Measurements from ENCODE around the gene BCL2. TPM values are rescaled to one million over a fixed set of nuclear protein-coding genes. Genes with fewer than 3 reads are reported as not detected.

Gene BCL2
- total RNA-seq, 1 experiment from 2014 or later: 2.9 TPM

DNA sequence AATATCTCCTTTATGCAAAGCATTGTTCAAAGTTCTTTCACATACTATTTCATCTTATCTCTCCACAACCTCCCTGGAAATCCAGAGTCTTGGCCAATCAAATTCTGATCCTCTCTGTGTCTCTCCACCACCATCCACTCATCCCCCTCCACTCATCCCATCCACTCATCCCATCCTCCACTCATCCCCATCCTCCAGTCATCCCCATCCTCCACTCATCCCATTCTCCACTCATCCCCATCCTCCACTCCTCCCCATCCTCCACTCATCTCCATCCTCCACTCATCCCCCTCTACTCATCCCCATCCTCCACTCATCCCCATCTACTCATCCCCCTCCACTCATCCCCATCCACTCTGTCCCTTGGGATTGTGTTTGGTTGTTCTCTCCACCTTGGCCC, 101.1 kb downstream of the BCL2 start:
- TF ChIP-seq, protein P1, sequence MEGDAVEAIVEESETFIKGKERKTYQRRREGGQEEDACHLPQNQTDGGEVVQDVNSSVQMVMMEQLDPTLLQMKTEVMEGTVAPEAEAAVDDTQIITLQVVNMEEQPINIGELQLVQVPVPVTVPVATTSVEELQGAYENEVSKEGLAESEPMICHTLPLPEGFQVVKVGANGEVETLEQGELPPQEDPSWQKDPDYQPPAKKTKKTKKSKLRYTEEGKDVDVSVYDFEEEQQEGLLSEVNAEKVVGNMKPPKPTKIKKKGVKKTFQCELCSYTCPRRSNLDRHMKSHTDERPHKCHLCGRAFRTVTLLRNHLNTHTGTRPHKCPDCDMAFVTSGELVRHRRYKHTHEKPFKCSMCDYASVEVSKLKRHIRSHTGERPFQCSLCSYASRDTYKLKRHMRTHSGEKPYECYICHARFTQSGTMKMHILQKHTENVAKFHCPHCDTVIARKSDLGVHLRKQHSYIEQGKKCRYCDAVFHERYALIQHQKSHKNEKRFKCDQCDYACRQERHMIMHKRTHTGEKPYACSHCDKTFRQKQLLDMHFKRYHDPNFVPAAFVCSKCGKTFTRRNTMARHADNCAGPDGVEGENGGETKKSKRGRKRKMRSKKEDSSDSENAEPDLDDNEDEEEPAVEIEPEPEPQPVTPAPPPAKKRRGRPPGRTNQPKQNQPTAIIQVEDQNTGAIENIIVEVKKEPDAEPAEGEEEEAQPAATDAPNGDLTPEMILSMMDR (IDR thresholded peaks at IDR 0.05; ENCODE audit: unreplicated experiment): no peak
- Mint-ChIP-seq H3K27ac (ENCODE audit: unreplicated experiment) (no peak overlapping the region), H3K36me3 (ENCODE audit: insufficient read depth, unreplicated experiment) (no peaks in the 10 kb centered on the region), H3K9me3 (ENCODE audit: low read depth, unreplicated experiment) (peaks cover 3% of the 10 kb centered on the region), H3K4me1 (ENCODE audit: low read depth, unreplicated experiment) (no peaks in the 10 kb centered on the region), H3K27me3 (ENCODE audit: unreplicated experiment) (peaks cover 45% of the 10 kb centered on the region), H3K4me3 (ENCODE audit: low read depth, unreplicated experiment) (no peak overlapping the region)
- CTCF ChIA-PET: no interaction called here
- no TSS peak for BruUV-seq (replicated peaks)
- intact Hi-C loops (cut with micrococcal nuclease; ENCODE audit: unreplicated experiment): no loop called here
- DNase-seq: no peak

DNA sequence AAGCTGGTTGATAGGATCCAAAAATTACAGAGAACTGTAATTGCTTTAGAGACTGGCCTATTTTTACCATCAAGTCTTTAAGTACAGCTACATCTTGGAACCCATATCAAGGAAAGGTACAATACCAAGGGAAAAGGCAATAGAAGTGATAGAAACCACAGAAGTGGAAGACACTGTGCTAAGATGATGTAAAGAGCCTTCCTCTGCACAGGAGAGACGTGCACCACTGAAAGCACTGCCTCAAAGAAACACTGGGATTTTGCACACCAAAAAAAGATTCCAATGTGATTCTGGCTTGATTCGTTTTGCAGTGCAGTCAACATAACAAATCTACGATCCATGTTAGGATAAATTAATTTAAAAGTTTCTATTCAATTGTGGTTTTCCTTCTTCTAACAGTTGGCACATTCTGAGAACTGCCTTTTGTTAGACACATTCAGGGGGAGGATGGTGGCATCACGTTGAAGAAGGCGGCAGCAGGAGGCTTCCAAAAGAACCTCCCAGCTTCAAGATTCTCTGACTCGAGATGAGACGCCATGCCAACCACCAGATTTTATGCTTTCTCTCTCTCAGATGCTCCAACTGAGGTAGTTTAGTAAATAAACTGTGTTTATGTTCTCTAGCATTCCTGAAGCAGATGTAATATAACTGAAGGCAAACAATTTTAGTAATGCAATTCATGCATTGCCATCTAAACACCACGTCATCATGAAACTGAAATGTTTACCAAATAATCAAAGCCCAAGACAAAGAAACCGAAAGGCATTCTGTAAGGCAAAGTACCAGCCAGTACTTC, 102.9 kb downstream of the BCL2 start:
- no peak overlapping the region for H3K4me3 Mint-ChIP-seq (ENCODE audit: low read depth, unreplicated experiment)
- TF ChIP-seq, protein P1 (IDR thresholded peaks at IDR 0.05; ENCODE audit: unreplicated experiment): no peak
- BruUV-seq (replicated peaks): no TSS peak
- CTCF ChIA-PET: no interaction called here
- no peaks in the 10 kb centered on the region for H3K36me3 Mint-ChIP-seq (ENCODE audit: insufficient read depth, unreplicated experiment)
- no peak for DNase-seq
- no peak overlapping the region for H3K27ac Mint-ChIP-seq (ENCODE audit: unreplicated experiment)
- no peaks in the 10 kb centered on the region for H3K4me1 Mint-ChIP-seq (ENCODE audit: low read depth, unreplicated experiment)
- H3K27me3 Mint-ChIP-seq (ENCODE audit: unreplicated experiment): peaks cover 31% of the 10 kb centered on the region
- intact Hi-C loops (cut with micrococcal nuclease; ENCODE audit: unreplicated experiment): no loop called here
- H3K9me3 Mint-ChIP-seq (ENCODE audit: low read depth, unreplicated experiment): peaks cover 3% of the 10 kb centered on the region

DNA sequence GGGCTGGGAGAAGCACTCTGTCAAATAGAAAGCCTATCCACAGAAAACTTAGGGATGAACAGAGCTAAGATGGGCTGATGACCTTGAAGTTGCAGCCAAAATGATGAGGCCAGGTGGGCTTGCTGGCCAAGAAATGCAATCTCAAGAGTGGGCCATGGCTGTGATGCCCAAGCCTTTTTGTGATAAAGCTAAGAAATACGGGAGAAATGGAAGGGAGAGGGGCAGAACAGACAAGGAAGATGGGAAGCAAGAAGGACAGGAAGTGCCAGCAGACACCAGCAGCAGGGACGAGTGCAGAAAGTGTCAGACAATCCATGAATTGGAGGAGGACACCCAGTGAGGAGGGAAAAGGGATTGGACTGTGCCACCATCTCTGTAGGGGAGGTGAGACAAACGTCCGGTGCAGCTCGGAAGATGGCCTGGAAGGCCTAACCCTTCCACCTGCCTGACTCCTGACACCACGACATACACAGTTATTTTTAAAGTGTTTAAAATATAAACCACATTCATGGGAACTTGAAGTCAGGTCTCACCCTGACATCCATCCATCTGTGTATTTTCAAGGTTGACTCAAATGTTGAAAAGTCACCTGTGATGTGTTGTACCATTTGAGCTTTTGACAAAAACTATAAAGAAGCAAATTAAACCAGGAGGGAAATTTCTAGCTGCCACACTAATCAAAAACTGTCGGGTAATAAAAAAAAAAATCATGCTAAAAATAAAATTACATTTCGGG, 105.5 kb downstream of the BCL2 start:
- intact Hi-C loops (cut with micrococcal nuclease; ENCODE audit: unreplicated experiment): no loop called here
- no peak overlapping the region for H3K4me3 Mint-ChIP-seq (ENCODE audit: low read depth, unreplicated experiment)

DNA sequence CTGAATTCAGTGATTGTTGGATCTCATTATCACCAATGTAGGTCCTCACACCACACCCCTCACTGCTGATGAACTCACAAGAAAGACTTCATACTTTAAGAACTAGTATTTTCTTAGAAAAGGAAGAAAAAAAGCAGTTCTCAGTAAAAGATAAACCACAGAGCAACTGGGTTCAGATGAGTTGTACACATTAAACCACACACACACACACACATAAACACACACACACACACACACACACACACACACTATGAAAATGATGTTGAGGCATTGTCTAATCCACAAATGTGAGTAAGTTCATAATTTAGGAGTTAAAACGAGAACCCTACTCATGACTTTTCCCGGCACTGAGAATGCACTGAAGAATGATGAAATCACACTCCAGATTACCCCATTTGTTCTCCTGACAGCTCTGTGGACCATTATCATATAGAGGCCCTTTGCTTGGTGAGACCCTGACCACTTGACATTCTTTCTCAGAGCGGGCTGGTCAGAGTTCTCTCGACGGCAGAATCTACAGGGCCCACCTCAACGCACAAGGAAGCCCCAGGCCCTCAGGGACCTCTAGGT, 106.2 kb downstream of the BCL2 start:
- Mint-ChIP-seq H3K4me3 (ENCODE audit: low read depth, unreplicated experiment) (no peak overlapping the region), H3K9me3 (ENCODE audit: low read depth, unreplicated experiment) (no peaks in the 10 kb centered on the region), H3K36me3 (ENCODE audit: insufficient read depth, unreplicated experiment) (no peaks in the 10 kb centered on the region), H3K27me3 (ENCODE audit: unreplicated experiment) (peaks cover 31% of the 10 kb centered on the region), H3K27ac (ENCODE audit: unreplicated experiment) (no peak overlapping the region), H3K4me1 (ENCODE audit: low read depth, unreplicated experiment) (no peaks in the 10 kb centered on the region)
- BruUV-seq (replicated peaks): no TSS peak
- intact Hi-C loops (cut with micrococcal nuclease; ENCODE audit: unreplicated experiment): no loop called here
- DNase-seq: no peak
- TF ChIP-seq, protein P1 (IDR thresholded peaks at IDR 0.05; ENCODE audit: unreplicated experiment): no peak
- CTCF ChIA-PET: no interaction called here

More for the DNA sequence above, 105.5 kb downstream of the BCL2 start:
- Mint-ChIP-seq H3K36me3 (ENCODE audit: insufficient read depth, unreplicated experiment) (no peaks in the 10 kb centered on the region), H3K4me1 (ENCODE audit: low read depth, unreplicated experiment) (no peaks in the 10 kb centered on the region), H3K27ac (ENCODE audit: unreplicated experiment) (no peak overlapping the region), H3K27me3 (ENCODE audit: unreplicated experiment) (peaks cover 31% of the 10 kb centered on the region), H3K9me3 (ENCODE audit: low read depth, unreplicated experiment) (peaks cover 3% of the 10 kb centered on the region)
- no TSS peak for BruUV-seq (replicated peaks)
- TF ChIP-seq, protein P1 (IDR thresholded peaks at IDR 0.05; ENCODE audit: unreplicated experiment): no peak
- CTCF ChIA-PET: no interaction called here
- DNase-seq: no peak

Data from Calu3 (cell line).